Omental fat pad (tissue), 4 donors: ENCODE data around the gene TRAPPC2. TPM values are rescaled to one million over a fixed set of nuclear protein-coding genes. Genes with fewer than 3 reads are reported as not detected.

Experiments used
- ATAC-seq: fragments of 150-250 bp; one replicate; pipeline ENCODE4 v1.9.1; 2016; ENCODE audit warnings: mild to moderate bottlenecking, moderate library complexity; ENCODE audit not compliant: low FRiP score
- DNase-seq: peaks from one replicate; pipeline ENCODE4 v3.0.0-alpha.2; 2019; ENCODE audit warnings: low spot score
- total RNA-seq, 4 donors: library from RNA; depleted of rRNA; stranded (reverse); fragments of >200 nt; gene quantifications; one replicate each; pipeline ENCODE4 v1.1.0, GENCODE V29; 2016
- TF ChIP-seq, protein P1 (sequence below), 3 donors: fragments of 450-650 bp; IDR thresholded peaks; one replicate each; pipeline ENCODE4 v1.5.1; 2016 to 2017; ENCODE audit warnings: antibody characterized with exemption in 3 of 3, mild to moderate bottlenecking in 3 of 3, moderate library complexity in 2 of 3

The TRAPPC2 gene
- total RNA-seq, 4 donors from 2014 or later: 6.6 to 13.1 (median 8.7) TPM

DNA sequence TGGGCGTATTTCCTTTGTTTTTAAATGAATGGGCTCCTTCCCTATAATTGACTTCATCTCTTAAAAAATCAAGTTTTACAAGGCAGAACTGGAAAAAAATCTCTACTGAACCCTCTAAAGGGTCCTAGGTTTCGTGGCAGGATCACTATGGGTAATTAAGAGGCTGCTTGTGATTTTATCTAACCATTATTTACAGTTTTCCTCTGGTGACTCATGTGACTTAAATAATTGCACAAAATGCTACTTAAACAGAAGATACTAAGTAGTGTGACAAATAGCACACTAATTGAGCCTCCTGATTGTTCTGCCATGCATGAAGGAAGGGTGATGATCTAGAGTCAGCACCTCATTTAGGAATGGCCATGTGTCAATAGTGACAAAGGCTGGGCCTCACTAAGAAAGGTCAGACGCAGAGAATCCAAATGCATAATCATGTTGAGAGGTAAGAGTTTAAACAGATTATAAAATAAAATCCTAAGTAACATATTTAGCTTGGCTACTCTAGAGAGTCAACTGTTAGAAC is 35.7 kb upstream of the TRAPPC2 start:
- DNase-seq: no peak
- ATAC-seq: no peak
- TF ChIP-seq, protein P1, sequence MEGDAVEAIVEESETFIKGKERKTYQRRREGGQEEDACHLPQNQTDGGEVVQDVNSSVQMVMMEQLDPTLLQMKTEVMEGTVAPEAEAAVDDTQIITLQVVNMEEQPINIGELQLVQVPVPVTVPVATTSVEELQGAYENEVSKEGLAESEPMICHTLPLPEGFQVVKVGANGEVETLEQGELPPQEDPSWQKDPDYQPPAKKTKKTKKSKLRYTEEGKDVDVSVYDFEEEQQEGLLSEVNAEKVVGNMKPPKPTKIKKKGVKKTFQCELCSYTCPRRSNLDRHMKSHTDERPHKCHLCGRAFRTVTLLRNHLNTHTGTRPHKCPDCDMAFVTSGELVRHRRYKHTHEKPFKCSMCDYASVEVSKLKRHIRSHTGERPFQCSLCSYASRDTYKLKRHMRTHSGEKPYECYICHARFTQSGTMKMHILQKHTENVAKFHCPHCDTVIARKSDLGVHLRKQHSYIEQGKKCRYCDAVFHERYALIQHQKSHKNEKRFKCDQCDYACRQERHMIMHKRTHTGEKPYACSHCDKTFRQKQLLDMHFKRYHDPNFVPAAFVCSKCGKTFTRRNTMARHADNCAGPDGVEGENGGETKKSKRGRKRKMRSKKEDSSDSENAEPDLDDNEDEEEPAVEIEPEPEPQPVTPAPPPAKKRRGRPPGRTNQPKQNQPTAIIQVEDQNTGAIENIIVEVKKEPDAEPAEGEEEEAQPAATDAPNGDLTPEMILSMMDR (IDR thresholded peaks at IDR 0.05): no peak

DNA sequence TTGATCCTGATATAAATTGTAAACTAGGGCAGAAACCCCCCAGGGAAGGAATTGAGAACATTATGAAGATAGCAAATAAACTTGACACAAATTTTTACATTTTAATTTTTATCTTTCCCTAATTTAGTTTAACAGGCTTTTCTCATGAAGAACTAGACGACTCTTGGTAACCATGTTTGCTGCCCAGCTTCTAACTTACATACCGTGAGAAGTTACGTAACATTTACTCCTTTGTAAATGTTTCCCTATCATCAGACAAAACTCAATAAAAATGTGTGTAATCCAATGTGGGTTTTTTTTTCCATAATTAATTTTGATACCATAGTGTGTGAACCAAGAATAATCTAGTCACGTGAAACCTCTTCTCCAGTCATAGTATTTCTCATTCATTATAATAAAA is 34.5 kb upstream of the TRAPPC2 start:
- ATAC-seq (no peak), DNase-seq (no peak)
- TF ChIP-seq, protein P1 (IDR thresholded peaks at IDR 0.05): no peak

DNA sequence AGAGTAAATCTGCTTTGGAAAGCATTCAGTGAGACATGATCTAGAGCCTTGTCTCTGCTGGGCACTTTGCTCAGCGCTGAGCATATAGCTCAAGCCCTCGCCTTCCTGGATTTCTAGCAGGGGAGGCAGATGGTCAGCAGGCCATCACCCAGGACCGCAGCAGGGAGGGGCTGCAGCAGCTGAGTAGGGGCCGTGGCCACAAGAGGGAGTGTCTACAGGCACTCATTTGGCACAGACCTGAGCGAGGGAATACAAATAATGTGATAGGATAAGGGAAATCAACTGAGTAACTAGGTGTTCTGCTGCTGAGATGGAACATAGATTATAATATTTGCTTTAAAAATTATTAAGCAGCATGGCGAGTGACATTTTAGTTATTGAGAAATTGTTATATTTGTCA is 30.3 kb upstream of the TRAPPC2 start:
- DNase-seq: no peak
- ATAC-seq: peak; percentile 21
- TF ChIP-seq, protein P1 (IDR thresholded peaks at IDR 0.05): no peak

DNA sequence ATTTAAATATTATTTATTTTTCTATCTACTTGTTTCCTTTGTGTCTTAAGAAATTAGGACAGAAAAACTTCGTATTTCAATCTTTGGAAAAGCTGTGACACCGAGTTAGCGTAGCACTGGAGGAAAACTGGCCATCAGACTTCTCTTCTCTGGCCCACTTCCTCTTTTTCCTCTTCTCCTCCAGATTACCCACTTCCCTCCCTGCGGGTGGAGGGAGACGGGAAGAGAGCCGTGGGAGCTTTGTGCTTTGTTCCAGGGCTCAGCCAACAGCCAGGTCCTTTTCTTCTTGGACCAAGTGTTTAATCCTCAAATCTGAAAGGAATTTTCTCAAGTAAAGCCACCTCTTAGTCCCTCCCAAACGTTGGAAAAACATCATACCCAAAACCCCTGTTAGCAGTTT is 29.9 kb upstream of the TRAPPC2 start:
- no peak for ATAC-seq
- no peak for DNase-seq
- TF ChIP-seq, protein P1 (IDR thresholded peaks at IDR 0.05): no peak

DNA sequence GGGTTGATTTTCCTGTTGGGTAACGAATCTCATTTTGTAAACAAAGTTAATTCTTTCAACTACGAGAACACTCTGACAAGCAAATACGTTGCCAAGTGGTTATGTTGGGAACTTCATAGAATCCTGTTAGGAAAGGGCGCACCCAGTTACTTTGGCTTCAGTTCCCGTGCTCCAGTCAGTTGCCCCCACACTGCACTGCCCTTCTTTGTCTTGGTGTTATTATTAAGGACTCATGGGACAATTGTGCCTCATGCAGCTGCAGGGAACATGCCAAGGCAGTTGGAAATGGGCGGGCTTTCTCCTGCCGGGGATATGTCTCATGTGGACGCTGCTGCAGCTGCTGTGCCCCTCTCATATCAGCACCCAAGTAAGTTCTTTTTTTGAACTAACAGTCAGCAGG is 29.1 kb upstream of the TRAPPC2 start:
- DNase-seq: no peak
- no peak for ATAC-seq
- TF ChIP-seq, protein P1 (IDR thresholded peaks at IDR 0.05): no peak

DNA sequence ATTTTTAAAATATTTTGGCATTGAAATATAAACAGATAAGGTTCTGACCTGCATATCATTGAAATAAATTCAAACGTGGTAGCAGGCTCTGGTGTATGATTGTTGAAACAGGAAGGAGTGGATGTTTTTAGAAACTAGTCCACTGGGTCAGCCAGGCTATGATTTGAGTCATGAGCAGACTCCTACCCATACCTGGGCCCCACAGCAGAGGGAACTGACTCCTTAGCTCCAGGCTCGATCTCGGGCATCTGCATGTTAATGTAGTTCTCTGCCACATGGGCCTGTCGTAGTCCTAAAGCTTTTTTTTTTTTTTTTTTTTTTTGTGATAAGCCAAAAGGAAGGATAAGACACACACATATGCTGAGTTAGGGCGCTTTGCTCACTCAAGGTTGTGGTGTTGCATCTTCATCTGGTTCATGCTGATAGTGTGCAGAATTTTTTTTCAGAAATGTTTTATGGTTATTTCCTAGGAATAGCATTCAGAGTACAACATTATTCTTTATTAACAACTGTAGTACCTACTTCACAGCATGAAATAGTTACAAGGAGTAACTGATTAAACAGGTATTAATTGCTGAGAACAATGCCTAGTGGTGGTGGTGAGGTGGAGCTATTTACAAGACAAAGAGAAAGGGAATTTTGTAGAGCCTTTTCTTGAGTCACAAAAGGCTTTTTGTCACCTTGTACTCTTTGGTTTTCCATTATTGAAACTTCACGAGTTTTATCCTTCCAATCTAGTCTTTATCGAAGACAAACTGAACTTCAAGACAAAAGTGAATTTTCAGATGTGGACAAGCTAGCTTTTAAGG is 27.4 kb upstream of the TRAPPC2 start:
- ATAC-seq (no peak), DNase-seq (no peak)
- TF ChIP-seq, protein P1 (IDR thresholded peaks at IDR 0.05): no peak

DNA sequence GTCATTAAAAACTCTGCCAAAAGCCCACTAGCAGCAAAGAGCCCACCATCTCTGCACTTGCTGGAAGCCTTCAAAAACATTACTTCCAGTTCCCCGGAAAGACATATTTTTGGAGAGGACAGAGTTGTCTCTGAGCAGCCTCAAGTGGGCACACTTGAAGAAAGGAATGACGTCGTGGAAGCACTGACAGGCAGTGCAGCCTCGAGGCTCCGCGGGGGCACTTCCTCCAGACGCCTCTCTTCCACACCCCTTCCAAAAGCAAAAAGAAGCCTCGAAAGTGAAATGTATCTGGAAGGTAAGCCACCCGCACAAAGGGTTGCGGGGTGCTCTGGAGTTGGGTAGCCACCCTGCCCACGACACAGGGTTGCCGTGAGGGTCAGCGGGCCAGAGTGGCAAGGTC is 26.0 kb upstream of the TRAPPC2 start:
- no peak for ATAC-seq
- DNase-seq: no peak
- TF ChIP-seq, protein P1 (IDR thresholded peaks at IDR 0.05): no peak
